ENCODE data around the gene SLC39A12. TPM values are rescaled to one million over a fixed set of nuclear protein-coding genes. Genes with fewer than 3 reads are reported as not detected.

The SLC39A12 gene
- total RNA-seq, 2 experiments from 2014 or later, result not detected

DNA sequence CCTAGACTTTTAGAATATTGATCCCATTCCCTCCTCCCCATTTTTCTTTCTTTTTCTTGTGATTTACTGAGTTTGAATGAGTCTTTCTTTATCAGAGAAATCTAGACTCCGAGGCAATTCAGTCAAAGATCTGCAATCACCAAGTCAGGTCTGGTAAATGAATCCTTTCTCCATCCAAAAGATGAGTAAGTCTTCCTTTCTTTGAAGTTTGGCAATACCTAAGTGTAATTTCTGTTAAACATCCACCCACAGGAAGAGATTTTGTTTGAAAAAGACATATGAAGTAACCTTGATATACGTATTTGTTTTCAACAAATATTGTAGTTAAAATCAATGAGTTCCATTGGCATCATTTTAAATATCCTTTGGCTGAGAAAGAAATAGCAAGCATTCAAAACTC is 58.3 kb downstream of the SLC39A12 start:
- Histone ChIP-seq H3K27me3 (ENCODE audit: control insufficient read depth in 1 of 2, insufficient read depth in 2 of 2, low read length in 2 of 2) (no peaks in the 10 kb centered on the region), H3K36me3 (ENCODE audit: insufficient read depth, low read length) (no peaks in the 10 kb centered on the region), H3K4me3 (ENCODE audit: low read length) (no peak overlapping the region), H3K4me1 (ENCODE audit: insufficient read depth, low read length) (no peaks in the 10 kb centered on the region), H3K27ac (ENCODE audit: low read depth in 1 of 2, low read length in 2 of 2) (no peak overlapping the region), H3K9me3 (ENCODE audit: control insufficient read depth in 1 of 2, insufficient read depth in 1 of 2, low read length in 2 of 2) (no peaks in the 10 kb centered on the region)
- Mint-ChIP-seq H3K36me3 (ENCODE audit: low read depth) (no peaks in the 10 kb centered on the region), H3K9me3 (no peaks in the 10 kb centered on the region), H3K27me3 (peaks cover 5% of the 10 kb centered on the region), H3K27ac (no peak overlapping the region), H3K4me1 (ENCODE audit: low read depth) (no peaks in the 10 kb centered on the region), H3K4me3 (no peak overlapping the region)
- TF ChIP-seq, protein P1, sequence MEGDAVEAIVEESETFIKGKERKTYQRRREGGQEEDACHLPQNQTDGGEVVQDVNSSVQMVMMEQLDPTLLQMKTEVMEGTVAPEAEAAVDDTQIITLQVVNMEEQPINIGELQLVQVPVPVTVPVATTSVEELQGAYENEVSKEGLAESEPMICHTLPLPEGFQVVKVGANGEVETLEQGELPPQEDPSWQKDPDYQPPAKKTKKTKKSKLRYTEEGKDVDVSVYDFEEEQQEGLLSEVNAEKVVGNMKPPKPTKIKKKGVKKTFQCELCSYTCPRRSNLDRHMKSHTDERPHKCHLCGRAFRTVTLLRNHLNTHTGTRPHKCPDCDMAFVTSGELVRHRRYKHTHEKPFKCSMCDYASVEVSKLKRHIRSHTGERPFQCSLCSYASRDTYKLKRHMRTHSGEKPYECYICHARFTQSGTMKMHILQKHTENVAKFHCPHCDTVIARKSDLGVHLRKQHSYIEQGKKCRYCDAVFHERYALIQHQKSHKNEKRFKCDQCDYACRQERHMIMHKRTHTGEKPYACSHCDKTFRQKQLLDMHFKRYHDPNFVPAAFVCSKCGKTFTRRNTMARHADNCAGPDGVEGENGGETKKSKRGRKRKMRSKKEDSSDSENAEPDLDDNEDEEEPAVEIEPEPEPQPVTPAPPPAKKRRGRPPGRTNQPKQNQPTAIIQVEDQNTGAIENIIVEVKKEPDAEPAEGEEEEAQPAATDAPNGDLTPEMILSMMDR (IDR thresholded peaks at IDR 0.05), result no peak
- ChIA-PET CTCF (no interaction called here), POLR2A (no interaction called here)
- DNase-seq (no peak), ATAC-seq (ENCODE audit: poor library complexity) (no peak)
- intact Hi-C loops (cut with DNase I, micrococcal nuclease), result no loop called here

DNA sequence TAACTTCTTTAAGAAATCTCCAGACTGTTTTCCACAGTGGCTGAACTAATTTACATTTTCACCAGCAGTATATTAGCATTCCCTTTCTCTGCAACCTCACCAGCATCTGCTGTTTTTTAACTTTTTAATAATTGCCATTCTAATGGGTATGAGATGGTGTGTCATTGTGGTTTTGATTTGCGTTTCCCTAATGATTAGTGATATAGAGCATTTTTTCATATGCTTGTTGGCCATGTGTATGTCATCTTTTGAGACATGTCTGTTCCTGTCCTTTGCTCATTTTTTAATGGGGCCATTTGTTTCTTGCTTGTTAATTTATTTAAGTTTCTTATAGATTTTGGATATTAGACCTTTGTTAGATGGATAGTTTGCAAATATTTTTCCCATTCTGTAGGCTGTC is 68.8 kb downstream of the SLC39A12 start:
- Histone ChIP-seq H3K27ac (ENCODE audit: low read depth in 1 of 2, low read length in 2 of 2) (no peak overlapping the region), H3K36me3 (ENCODE audit: insufficient read depth, low read length) (no peaks in the 10 kb centered on the region), H3K4me3 (ENCODE audit: low read length) (no peak overlapping the region), H3K9me3 (ENCODE audit: control insufficient read depth in 1 of 2, insufficient read depth in 1 of 2, low read length in 2 of 2) (peaks cover 6 to 15% of the 10 kb centered on the region in 2 experiments), H3K4me1 (ENCODE audit: insufficient read depth, low read length) (no peaks in the 10 kb centered on the region), H3K27me3 (ENCODE audit: control insufficient read depth in 1 of 2, insufficient read depth in 2 of 2, low read length in 2 of 2) (no peaks in the 10 kb centered on the region)
- TF ChIP-seq, protein P1 (IDR thresholded peaks at IDR 0.05), result no peak
- H3K4me1 Mint-ChIP-seq (ENCODE audit: low read depth), result no peaks in the 10 kb centered on the region
- H3K27ac Mint-ChIP-seq, result no peak overlapping the region
- intact Hi-C loops (cut with DNase I, micrococcal nuclease), result no loop called here
- no peaks in the 10 kb centered on the region for H3K36me3 Mint-ChIP-seq (ENCODE audit: low read depth)
- no peaks in the 10 kb centered on the region for H3K27me3 Mint-ChIP-seq
- CTCF ChIA-PET, result no interaction called here
- H3K9me3 Mint-ChIP-seq, result peaks cover 13% of the 10 kb centered on the region
- POLR2A ChIA-PET, result no interaction called here
- no peak overlapping the region for H3K4me3 Mint-ChIP-seq
- no peak for DNase-seq
- ATAC-seq (ENCODE audit: poor library complexity), result no peak

DNA sequence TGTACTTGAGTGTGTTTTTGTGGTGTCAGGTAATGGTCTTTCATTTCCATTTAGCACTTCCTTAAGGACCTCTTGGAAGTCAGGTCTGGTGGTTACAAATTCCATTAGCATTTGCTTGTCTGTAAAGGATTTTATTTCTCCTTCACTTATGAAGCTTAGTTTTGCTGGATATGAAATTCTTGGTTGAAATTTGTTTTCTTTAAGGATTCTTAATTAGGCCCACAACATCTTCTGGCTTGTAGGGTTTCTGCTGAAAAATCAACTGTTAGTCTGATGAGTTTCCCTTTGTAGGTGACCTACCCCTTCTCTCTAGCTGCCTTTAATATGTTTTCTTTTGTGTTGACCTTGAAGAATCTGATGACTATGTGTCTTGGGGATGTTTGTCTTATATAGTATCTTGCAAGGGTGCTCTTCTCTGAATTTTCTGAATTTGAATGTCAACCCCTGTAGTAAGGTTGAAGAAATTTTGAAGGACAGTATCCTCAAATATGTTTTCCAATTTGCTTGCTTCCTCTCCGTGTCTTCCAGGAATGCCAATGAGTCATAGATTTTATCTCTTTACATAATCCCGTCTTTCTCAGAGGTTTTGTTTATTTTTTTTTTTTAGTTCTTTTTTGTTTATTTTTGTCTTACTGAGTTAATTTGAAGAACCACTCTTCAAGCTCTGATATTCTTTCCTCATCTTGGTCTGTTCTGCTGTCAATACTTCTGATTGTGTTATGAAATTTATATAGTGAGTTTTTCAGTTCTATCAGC is 70.2 kb downstream of the SLC39A12 start:
- TF ChIP-seq, protein P1 (IDR thresholded peaks at IDR 0.05), result no peak
- ChIA-PET POLR2A (no interaction called here), CTCF (no interaction called here)
- Mint-ChIP-seq H3K9me3 (peaks cover 15% of the 10 kb centered on the region), H3K27ac (no peak overlapping the region), H3K4me1 (ENCODE audit: low read depth) (no peaks in the 10 kb centered on the region), H3K4me3 (no peak overlapping the region), H3K36me3 (ENCODE audit: low read depth) (no peaks in the 10 kb centered on the region), H3K27me3 (no peaks in the 10 kb centered on the region)
- DNase-seq (no peak), ATAC-seq (ENCODE audit: poor library complexity) (no peak)
- H3K36me3 ChIP-seq (ENCODE audit: insufficient read depth, low read length), result no peaks in the 10 kb centered on the region
- no peak overlapping the region for H3K27ac ChIP-seq (ENCODE audit: low read depth in 1 of 2, low read length in 2 of 2)
- no peak overlapping the region for H3K4me3 ChIP-seq (ENCODE audit: low read length)
- no peaks in the 10 kb centered on the region for H3K27me3 ChIP-seq (ENCODE audit: control insufficient read depth in 1 of 2, insufficient read depth in 2 of 2, low read length in 2 of 2)
- H3K9me3 ChIP-seq (ENCODE audit: control insufficient read depth in 1 of 2, insufficient read depth in 1 of 2, low read length in 2 of 2), result peaks cover 6 to 15% of the 10 kb centered on the region in 2 experiments
- intact Hi-C loops (cut with DNase I, micrococcal nuclease), result no loop called here
- H3K4me1 ChIP-seq (ENCODE audit: insufficient read depth, low read length), result no peaks in the 10 kb centered on the region

Measured in CD4-positive, alpha-beta T cell (primary cell).